NCI-H1436 treated with DMSO at 0.1 percent for 48 hours (cell line): ENCODE data around the gene ADGRA3.

ENCODE experiments used
- DNase-seq: peaks from one replicate; lab custom pipeline; 2025; lab: John Stamatoyannopoulos, UW

ADGRA3 gene

DNA sequence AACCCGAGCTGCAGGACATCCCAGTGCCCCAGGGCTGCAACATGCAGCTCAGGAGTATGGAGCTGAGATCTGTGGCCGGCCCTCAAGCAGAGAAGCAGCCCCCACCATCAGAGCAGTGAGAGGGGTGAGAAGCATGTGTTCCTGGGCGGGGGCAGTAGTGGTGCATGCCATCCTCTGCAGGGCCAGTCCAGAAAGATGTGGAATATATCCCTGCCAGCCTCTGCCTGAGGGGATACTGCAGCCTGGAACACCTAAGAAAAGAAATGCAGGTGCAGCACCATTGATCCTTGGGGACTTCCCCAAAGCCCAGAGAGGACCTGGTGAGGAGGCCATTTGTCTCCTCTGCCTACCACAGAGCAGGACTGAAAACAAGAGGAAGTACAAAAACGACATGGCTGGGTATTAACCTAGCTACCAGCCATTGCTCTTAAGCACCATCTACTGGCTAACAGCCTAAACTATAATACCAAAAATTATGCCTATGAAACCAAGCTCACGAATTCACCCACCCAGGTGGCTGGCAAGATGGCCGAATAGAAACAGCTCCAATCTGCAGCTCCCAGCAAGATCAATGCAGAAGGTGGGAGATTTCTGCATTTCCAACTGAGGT is 158.8 kb downstream of the ADGRA3 start:
- DNase-seq = no peak

GRCh38 chr4:22348410-22348809 is 167.5 kb downstream of the ADGRA3 start:
- no peak for DNase-seq

DNA sequence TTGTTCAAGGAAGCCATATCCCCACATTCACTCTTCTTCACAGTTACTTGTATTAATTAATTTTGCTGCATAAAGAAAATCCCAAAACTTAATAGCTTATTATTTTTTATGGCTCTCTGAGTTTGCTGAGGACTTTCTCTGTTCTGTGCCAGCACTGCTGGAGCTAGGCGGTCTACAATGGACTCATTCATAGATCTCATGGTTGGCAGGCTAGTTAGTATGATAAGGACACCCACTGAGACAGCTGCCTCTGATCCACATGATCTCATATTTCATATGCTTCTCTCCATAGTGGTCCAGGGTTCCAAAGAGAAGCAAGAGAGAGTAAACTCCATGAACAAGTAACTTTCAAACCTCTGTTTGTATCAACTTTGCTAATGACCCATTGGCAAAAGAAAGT is 170.2 kb downstream of the ADGRA3 start:
- no peak for DNase-seq

DNA sequence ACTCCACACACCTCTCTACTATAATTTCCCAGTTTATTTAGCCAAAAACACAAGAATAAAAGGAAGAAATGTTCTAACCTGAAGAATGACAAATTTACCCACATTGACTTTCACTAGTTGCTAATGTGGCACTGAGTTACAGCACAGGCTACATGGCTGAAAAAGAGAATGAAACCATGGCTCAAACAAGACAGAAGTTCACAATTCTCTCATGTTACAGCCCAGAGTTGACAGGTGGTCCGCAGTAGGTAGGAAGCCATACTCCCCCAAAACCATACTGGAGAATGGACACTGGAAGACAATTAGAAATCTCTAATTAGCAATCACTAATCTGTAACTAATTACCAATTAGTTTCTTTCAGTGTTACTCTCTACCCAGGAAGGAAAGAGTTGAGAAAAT is 170.8 kb downstream of the ADGRA3 start:
- DNase-seq = no peak

- no peak for DNase-seq
These were observed 172.3 kb downstream of the ADGRA3 start for GRCh38 chr4:22343606-22344005.

DNA sequence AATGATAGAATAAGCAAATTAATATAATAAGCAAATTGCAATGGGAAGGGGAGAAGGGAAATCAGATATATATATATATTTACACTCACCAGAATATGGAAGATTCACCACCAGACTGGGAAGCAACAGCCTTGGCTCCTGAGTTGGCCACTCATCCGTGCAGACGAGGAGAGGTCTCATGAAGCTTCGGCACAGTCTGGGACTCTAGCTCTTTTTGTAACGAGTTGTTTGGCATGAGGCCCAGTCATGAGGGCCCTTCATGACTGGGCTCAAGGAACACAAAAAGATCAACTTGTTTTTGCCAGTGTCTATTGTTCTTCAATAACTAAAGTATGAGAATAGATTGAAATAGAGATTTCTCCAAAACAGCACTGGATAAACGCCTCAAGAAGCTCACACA is 176.4 kb downstream of the ADGRA3 start:
- DNase-seq = no peak

GRCh38 chr4:22338796-22339195 is 177.1 kb downstream of the ADGRA3 start:
- no peak for DNase-seq
